ENCODE data around the gene NID2.

GRCh38 chr14:51963286-51963685, 105.6 kb downstream of the NID2 start:
- TF ChIP-seq, protein P1, sequence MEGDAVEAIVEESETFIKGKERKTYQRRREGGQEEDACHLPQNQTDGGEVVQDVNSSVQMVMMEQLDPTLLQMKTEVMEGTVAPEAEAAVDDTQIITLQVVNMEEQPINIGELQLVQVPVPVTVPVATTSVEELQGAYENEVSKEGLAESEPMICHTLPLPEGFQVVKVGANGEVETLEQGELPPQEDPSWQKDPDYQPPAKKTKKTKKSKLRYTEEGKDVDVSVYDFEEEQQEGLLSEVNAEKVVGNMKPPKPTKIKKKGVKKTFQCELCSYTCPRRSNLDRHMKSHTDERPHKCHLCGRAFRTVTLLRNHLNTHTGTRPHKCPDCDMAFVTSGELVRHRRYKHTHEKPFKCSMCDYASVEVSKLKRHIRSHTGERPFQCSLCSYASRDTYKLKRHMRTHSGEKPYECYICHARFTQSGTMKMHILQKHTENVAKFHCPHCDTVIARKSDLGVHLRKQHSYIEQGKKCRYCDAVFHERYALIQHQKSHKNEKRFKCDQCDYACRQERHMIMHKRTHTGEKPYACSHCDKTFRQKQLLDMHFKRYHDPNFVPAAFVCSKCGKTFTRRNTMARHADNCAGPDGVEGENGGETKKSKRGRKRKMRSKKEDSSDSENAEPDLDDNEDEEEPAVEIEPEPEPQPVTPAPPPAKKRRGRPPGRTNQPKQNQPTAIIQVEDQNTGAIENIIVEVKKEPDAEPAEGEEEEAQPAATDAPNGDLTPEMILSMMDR (IDR thresholded peaks at IDR 0.05), result no peak
- TF ChIP-seq POLR2A (IDR thresholded peaks at IDR 0.05), result no peak

Measured in adrenal gland (tissue), 5 donors.